ENCODE measurements around the gene DPP6. TPM values are rescaled to one million over a fixed set of nuclear protein-coding genes. Genes with fewer than 3 reads are reported as not detected.

Gene DPP6
- total RNA-seq, 1 donor from 2014 or later: 0.48 TPM

- H3K27ac ChIP-seq (ENCODE audit: low read depth, low read length): no peak overlapping the region
Measured at GRCh38 chr7:154917808-154918160, 865.6 kb downstream of the DPP6 start.

GRCh38 chr7:154918266-154918665 lies 866.1 kb downstream of the DPP6 start:
- H3K27me3 ChIP-seq (ENCODE audit: insufficient read depth, low read length): peaks cover 8% of the 10 kb centered on the region
- TF ChIP-seq CTCF (IDR thresholded peaks at IDR 0.05; ENCODE audit: insufficient read depth, low read depth, low read length): no peak
- no peak for TF ChIP-seq EZH2 (IDR thresholded peaks at IDR 0.05; ENCODE audit: insufficient read depth, low read length)
- H3K27me3 Mint-ChIP-seq (ENCODE audit: low read depth, unreplicated experiment): peaks cover 42% of the 10 kb centered on the region
- H3K4me1 Mint-ChIP-seq (ENCODE audit: low read depth, unreplicated experiment): no peaks in the 10 kb centered on the region
- no peaks in the 10 kb centered on the region for H3K79me2 ChIP-seq (ENCODE audit: insufficient read depth, low read length)
- no peak for FAIRE-seq
- H3K27ac Mint-ChIP-seq (ENCODE audit: unreplicated experiment): no peak overlapping the region
- H3K4me3 Mint-ChIP-seq (ENCODE audit: unreplicated experiment): no peak overlapping the region
- no peak overlapping the region for H3K4me2 ChIP-seq (ENCODE audit: low read length)
- H3K36me3 Mint-ChIP-seq (ENCODE audit: low read depth, unreplicated experiment): no peaks in the 10 kb centered on the region
- H3K4me1 ChIP-seq (ENCODE audit: insufficient read depth, low read length): no peaks in the 10 kb centered on the region
- no peak overlapping the region for H2AFZ ChIP-seq (ENCODE audit: low read depth, low read length)
- peaks cover 5% of the 10 kb centered on the region for H3K9me3 Mint-ChIP-seq (ENCODE audit: unreplicated experiment)
- no peak overlapping the region for H3K4me3 ChIP-seq (ENCODE audit: insufficient read depth, low read depth, low read length)
- H4K20me1 ChIP-seq (ENCODE audit: insufficient read depth, low read length): no peaks in the 10 kb centered on the region
- no peaks in the 10 kb centered on the region for H3K36me3 ChIP-seq (ENCODE audit: insufficient read depth, low read length)
- DNase-seq (ENCODE audit: low read depth): no peak
- H3K9me3 ChIP-seq (ENCODE audit: insufficient read depth, low read depth, low read length): no peaks in the 10 kb centered on the region
- no peak overlapping the region for H3K27ac ChIP-seq (ENCODE audit: low read depth, low read length)
- no peak overlapping the region for H3K9ac ChIP-seq (ENCODE audit: low read length)

More at GRCh38 chr7:154917808-154918160, 865.6 kb downstream of the DPP6 start:
- Histone ChIP-seq H3K79me2 (ENCODE audit: insufficient read depth, low read length) (no peaks in the 10 kb centered on the region), H4K20me1 (ENCODE audit: insufficient read depth, low read length) (no peaks in the 10 kb centered on the region), H3K4me1 (ENCODE audit: insufficient read depth, low read length) (no peaks in the 10 kb centered on the region), H3K9me3 (ENCODE audit: insufficient read depth, low read depth, low read length) (no peaks in the 10 kb centered on the region), H3K27me3 (ENCODE audit: insufficient read depth, low read length) (peaks cover 10% of the 10 kb centered on the region), H3K4me3 (ENCODE audit: insufficient read depth, low read depth, low read length) (no peak overlapping the region), H2AFZ (ENCODE audit: low read depth, low read length) (no peak overlapping the region), H3K36me3 (ENCODE audit: insufficient read depth, low read length) (no peaks in the 10 kb centered on the region), H3K4me2 (ENCODE audit: low read length) (no peak overlapping the region), H3K9ac (ENCODE audit: low read length) (no peak overlapping the region)
- TF ChIP-seq EZH2 (IDR thresholded peaks at IDR 0.05; ENCODE audit: insufficient read depth, low read length): no peak
- Mint-ChIP-seq H3K27ac (ENCODE audit: unreplicated experiment) (no peak overlapping the region), H3K27me3 (ENCODE audit: low read depth, unreplicated experiment) (peaks cover 37% of the 10 kb centered on the region), H3K9me3 (ENCODE audit: unreplicated experiment) (peaks cover 5% of the 10 kb centered on the region), H3K4me1 (ENCODE audit: low read depth, unreplicated experiment) (no peaks in the 10 kb centered on the region), H3K4me3 (ENCODE audit: unreplicated experiment) (no peak overlapping the region), H3K36me3 (ENCODE audit: low read depth, unreplicated experiment) (no peaks in the 10 kb centered on the region)
- no peak for FAIRE-seq
- DNase-seq (ENCODE audit: low read depth): no peak

- Histone ChIP-seq H3K4me3 (ENCODE audit: insufficient read depth, low read depth, low read length) (no peak overlapping the region), H3K27me3 (ENCODE audit: insufficient read depth, low read length) (peaks cover 8% of the 10 kb centered on the region), H3K36me3 (ENCODE audit: insufficient read depth, low read length) (no peaks in the 10 kb centered on the region), H3K79me2 (ENCODE audit: insufficient read depth, low read length) (no peaks in the 10 kb centered on the region), H3K4me1 (ENCODE audit: insufficient read depth, low read length) (no peaks in the 10 kb centered on the region), H4K20me1 (ENCODE audit: insufficient read depth, low read length) (no peaks in the 10 kb centered on the region), H2AFZ (ENCODE audit: low read depth, low read length) (no peak overlapping the region), H3K9me3 (ENCODE audit: insufficient read depth, low read depth, low read length) (no peaks in the 10 kb centered on the region), H3K4me2 (ENCODE audit: low read length) (no peak overlapping the region), H3K27ac (ENCODE audit: low read depth, low read length) (no peak overlapping the region), H3K9ac (ENCODE audit: low read length) (no peak overlapping the region)
- FAIRE-seq: no peak
- Mint-ChIP-seq H3K36me3 (ENCODE audit: low read depth, unreplicated experiment) (no peaks in the 10 kb centered on the region), H3K4me1 (ENCODE audit: low read depth, unreplicated experiment) (no peaks in the 10 kb centered on the region), H3K27me3 (ENCODE audit: low read depth, unreplicated experiment) (peaks cover 44% of the 10 kb centered on the region), H3K27ac (ENCODE audit: unreplicated experiment) (no peak overlapping the region), H3K9me3 (ENCODE audit: unreplicated experiment) (peaks cover 5% of the 10 kb centered on the region), H3K4me3 (ENCODE audit: unreplicated experiment) (no peak overlapping the region)
- TF ChIP-seq EZH2 (IDR thresholded peaks at IDR 0.05; ENCODE audit: insufficient read depth, low read length): no peak
- TF ChIP-seq CTCF (IDR thresholded peaks at IDR 0.05; ENCODE audit: insufficient read depth, low read depth, low read length): no peak
- no peak for DNase-seq (ENCODE audit: low read depth)
Measured at GRCh38 chr7:154918741-154919140, 866.5 kb downstream of the DPP6 start.
